Subcutaneous adipose tissue (tissue), 4 donors: ENCODE measurements around the gene BTBD19. TPM values are rescaled to one million over a fixed set of nuclear protein-coding genes. Genes with fewer than 3 reads are reported as not detected.

Experiments used
- CTCF ChIP-seq: fragments of 450-650 bp; IDR thresholded peaks from one replicate; pipeline ENCODE4 v1.5.1; 2016; ENCODE audit warnings: low read depth, mild to moderate bottlenecking, control low read depth, antibody characterized with exemption, moderate library complexity
- total RNA-seq, 4 donors: library from RNA; depleted of rRNA; stranded (reverse); fragments of >200 nt; gene quantifications; one replicate each; pipeline ENCODE4 v1.1.0, GENCODE V29; 2016

BTBD19 gene
- total RNA-seq, 4 donors from 2014 or later: 1.8 to 5.1 (median 4.2) TPM

GRCh38 chr1:44817771-44818495, 9.6 kb downstream of the BTBD19 start:
- no peak for TF ChIP-seq CTCF

GRCh38 chr1:44819196-44819607, 10.9 kb downstream of the BTBD19 start:
- no peak for TF ChIP-seq CTCF

GRCh38 chr1:44819608-44820327, 11.4 kb downstream of the BTBD19 start:
- no peak for TF ChIP-seq CTCF

GRCh38 chr1:44820328-44821239, 12.3 kb downstream of the BTBD19 start:
- no peak for TF ChIP-seq CTCF

GRCh38 chr1:44821240-44821715, 13.0 kb downstream of the BTBD19 start:
- TF ChIP-seq CTCF: no peak

- TF ChIP-seq CTCF: no peak
Observed at GRCh38 chr1:44822131-44822701, 13.9 kb downstream of the BTBD19 start.
